Fibroblast of lung (primary cell): ENCODE measurements around the gene MTIF3.

Source experiments
- EZH2 ChIP-seq: IDR thresholded peaks from 2 replicates; pipeline ENCODE4 v1.5.1; 2012; ENCODE audit warnings: low read length, control low read depth, mild to moderate bottlenecking; ENCODE audit errors: missing control alignments
- TF ChIP-seq, protein P1 (sequence below), 2 donors: IDR thresholded peaks in 1 of 2; conservative IDR thresholded peaks in 1 of 2; 1 replicate in 1 of 2; 2 replicates in 1 of 2; pipeline ENCODE4 v1.5.1; 2011 to 2012; ENCODE audit warnings: low read length in 2 of 2, control low read depth in 1 of 2, inconsistent platforms in 1 of 2, low read depth in 1 of 2, mild to moderate bottlenecking in 1 of 2

DNA sequence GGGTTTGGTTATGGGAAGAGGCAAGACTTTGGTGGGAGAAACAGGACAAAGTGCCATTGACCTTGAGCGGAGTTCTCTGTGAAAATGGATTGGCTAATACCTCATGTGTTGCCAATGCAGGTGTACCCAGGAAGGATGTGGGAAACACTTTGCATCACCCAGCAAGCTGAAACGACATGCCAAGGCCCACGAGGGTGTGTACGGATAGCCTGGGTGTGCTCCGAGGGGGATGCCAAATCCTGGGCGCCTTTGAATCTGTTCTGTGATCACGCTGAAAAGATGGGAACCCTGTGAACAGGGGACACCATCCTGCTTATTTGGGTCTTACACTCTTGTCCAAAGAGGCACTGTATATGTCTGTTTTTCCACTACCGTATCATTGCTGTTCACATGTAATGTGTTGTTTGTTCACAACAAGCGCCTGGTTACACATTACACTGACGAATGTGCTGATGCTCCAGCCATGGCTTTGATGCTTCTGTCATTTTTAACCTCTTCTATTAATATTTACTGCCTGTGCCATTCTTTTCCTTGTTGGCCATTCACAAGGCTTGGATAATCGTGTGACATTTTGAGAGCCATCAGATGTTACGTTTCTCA lies 17.7 kb downstream of the MTIF3 start:
- TF ChIP-seq, protein P1, sequence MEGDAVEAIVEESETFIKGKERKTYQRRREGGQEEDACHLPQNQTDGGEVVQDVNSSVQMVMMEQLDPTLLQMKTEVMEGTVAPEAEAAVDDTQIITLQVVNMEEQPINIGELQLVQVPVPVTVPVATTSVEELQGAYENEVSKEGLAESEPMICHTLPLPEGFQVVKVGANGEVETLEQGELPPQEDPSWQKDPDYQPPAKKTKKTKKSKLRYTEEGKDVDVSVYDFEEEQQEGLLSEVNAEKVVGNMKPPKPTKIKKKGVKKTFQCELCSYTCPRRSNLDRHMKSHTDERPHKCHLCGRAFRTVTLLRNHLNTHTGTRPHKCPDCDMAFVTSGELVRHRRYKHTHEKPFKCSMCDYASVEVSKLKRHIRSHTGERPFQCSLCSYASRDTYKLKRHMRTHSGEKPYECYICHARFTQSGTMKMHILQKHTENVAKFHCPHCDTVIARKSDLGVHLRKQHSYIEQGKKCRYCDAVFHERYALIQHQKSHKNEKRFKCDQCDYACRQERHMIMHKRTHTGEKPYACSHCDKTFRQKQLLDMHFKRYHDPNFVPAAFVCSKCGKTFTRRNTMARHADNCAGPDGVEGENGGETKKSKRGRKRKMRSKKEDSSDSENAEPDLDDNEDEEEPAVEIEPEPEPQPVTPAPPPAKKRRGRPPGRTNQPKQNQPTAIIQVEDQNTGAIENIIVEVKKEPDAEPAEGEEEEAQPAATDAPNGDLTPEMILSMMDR (conservative IDR thresholded peaks at IDR 0.05 in 1 of 2, IDR thresholded peaks at IDR 0.05 in 1 of 2; ENCODE audit: low read depth in 1 of 2, low read length in 2 of 2): no peak
- no peak for TF ChIP-seq EZH2
